Measurements from ENCODE around the gene IFNA5. TPM values are rescaled to one million over a fixed set of nuclear protein-coding genes. Genes with fewer than 3 reads are reported as not detected.

Gene IFNA5
- total and polyA plus RNA-seq, 2 of the 8 experiments (the other 6 are each of a cell fraction or from before 2014, with no cell fraction given), result not detected

- Histone ChIP-seq H4K91ac (replicated peaks; ENCODE audit: insufficient read length, low read length) (no peak overlapping the region), H2BK15ac (ENCODE audit: low read length) (no peak overlapping the region), H3K79me2 (ENCODE audit: control insufficient read depth in 1 of 2, insufficient read depth in 2 of 2, low read length in 2 of 2) (no peaks in the 10 kb centered on the region), H3K79me1 (ENCODE audit: low read depth, low read length) (no peaks in the 10 kb centered on the region), H3K9ac (replicated peaks in 1 of 4; ENCODE audit: extremely low read depth in 1 of 4, low read depth in 3 of 4, low read length in 3 of 4) (no peak overlapping the region), H2BK12ac (ENCODE audit: low read depth, low read length) (no peak overlapping the region), H3K14ac (ENCODE audit: insufficient read length) (no peak overlapping the region), H3K27ac (ENCODE audit: low read depth, low read length) (no peak overlapping the region), H4K8ac (ENCODE audit: extremely low read depth, insufficient read depth, low read length) (no peak overlapping the region), H3K23ac (ENCODE audit: insufficient read length) (no peak overlapping the region), H4K20me1 (replicated peaks in 1 of 2; ENCODE audit: control insufficient read depth in 1 of 2, insufficient read depth in 2 of 2, low read length in 2 of 2) (no peaks in the 10 kb centered on the region), H2AK5ac (ENCODE audit: low read depth, low read length) (no peak overlapping the region), H3K4me2 (ENCODE audit: insufficient read depth in 1 of 2, low read depth in 2 of 2, low read length in 2 of 2) (no peak overlapping the region), H3K23me2 (ENCODE audit: low read depth, low read length) (no peaks in the 10 kb centered on the region), H3K4me1 (replicated peaks in 1 of 4; ENCODE audit: control insufficient read depth in 3 of 4, insufficient read depth in 4 of 4, low read length in 3 of 4) (no peaks in the 10 kb centered on the region), H4K5ac (ENCODE audit: insufficient read length, low read depth, low read length) (no peak overlapping the region), H3K4ac (replicated peaks; ENCODE audit: insufficient read length, low read depth, low read length) (no peak overlapping the region), H3K36me3 (ENCODE audit: control insufficient read depth in 2 of 4, insufficient read depth in 4 of 4, low read length in 3 of 4) (no peaks in the 10 kb centered on the region), H3K18ac (ENCODE audit: extremely low read depth, low read length) (no peak overlapping the region), H3K56ac (replicated peaks; ENCODE audit: insufficient read length, low read depth, low read length) (no peak overlapping the region), H3K4me3 (ENCODE audit: extremely low read depth in 1 of 4, insufficient read depth in 2 of 4, low read depth in 3 of 4, low read length in 4 of 4) (no peak overlapping the region), H2BK120ac (replicated peaks; ENCODE audit: low read depth, low read length) (no peak overlapping the region), H2BK5ac (ENCODE audit: low read depth, low read length) (no peak overlapping the region), H3K9me3 (ENCODE audit: insufficient read depth in 2 of 2, low read depth in 1 of 2, low read length in 1 of 2) (no peaks in the 10 kb centered on the region), H2AFZ (ENCODE audit: low read length) (peak overlapping the region; percentile 90; the same call in 1 of the 2 replicates), H2BK20ac (ENCODE audit: low read length) (no peak overlapping the region), H3K27me3 (replicated peaks in 1 of 4; ENCODE audit: control insufficient read depth in 3 of 4, extremely low read depth in 1 of 4, insufficient read depth in 3 of 4, low read length in 3 of 4) (no peaks in the 10 kb centered on the region)
- 24% methylated on average over 7 of the region's 7 CpGs; no CpG with 5 or more reads in 1 of the 2 experiments for WGBS, 2 experiments (ENCODE audit: extremely low coverage in 1 of 2, insufficient coverage in 1 of 2, insufficient read length in 1 of 2, insufficient replicate concordance in 2 of 2, low coverage in 1 of 2, low lambda C conversion rate in 2 of 2, missing lambda C conversion rate in 1 of 2)
- FAIRE-seq (no peak), DNase-seq (ENCODE audit: low read depth in 1 of 2, low spot score in 2 of 2) (no peak)
- CTCF ChIA-PET (ENCODE audit: partially characterized antibody), result interaction anchor here (0.6 to 3.6 kb wide), 36 partner anchors 8 to 472 kb away, joined by 3 to 20 read pairs (median 4); partner anchors contain the start of gene IFNA5
- POLR2A ChIA-PET (ENCODE audit: partially characterized antibody), result no interaction called here
- TF ChIP-seq EP300 (IDR thresholded peaks at IDR 0.05; ENCODE audit: borderline replicate concordance in 1 of 2, low read depth in 2 of 2, low read length in 2 of 2) (no peak), CTCF (IDR thresholded peaks at IDR 0.05; ENCODE audit: control extremely low read depth in 1 of 3, insufficient read depth in 1 of 3, low read depth in 1 of 3, low read length in 3 of 3) (peak in 2 of 3 experiments; percentile 60 to 64; a peak in 3 of 4 replicates), CTBP2 (IDR thresholded peaks at IDR 0.05; ENCODE audit: borderline replicate concordance, insufficient read depth, insufficient read length, low read length) (no peak), GTF2F1 (IDR thresholded peaks at IDR 0.05; ENCODE audit: borderline replicate concordance, low read depth, low read length) (no peak), RAD21 (IDR thresholded peaks at IDR 0.05 in 1 of 2, conservative IDR thresholded peaks at IDR 0.05 in 1 of 2; ENCODE audit: low read depth in 2 of 2, low read length in 2 of 2) (peak; percentile 65 to 75), E2F6 (IDR thresholded peaks at IDR 0.05) (no peak)
Measured at GRCh38 chr9:21317956-21318923, 13.1 kb upstream of the IFNA5 start.
